Hepatocyte (in vitro differentiated cells): ENCODE data around the gene TOP2A.

Source experiments
- EZH2 ChIP-seq: fragments of 200-600 bp; sonication (generic); IDR thresholded peaks from 2 replicates; pipeline ENCODE4 v1.6.1; 2016; ENCODE audit warnings: antibody characterized with exemption, mild to moderate bottlenecking, borderline replicate concordance
- EZH2phosphoT487 ChIP-seq: fragments of 200-600 bp; sonication (generic); IDR thresholded peaks from one replicate; pipeline ENCODE4 v1.6.1; 2018; ENCODE audit warnings: antibody characterized with exemption, mild to moderate bottlenecking, low read depth, moderate library complexity; ENCODE audit not compliant: unreplicated experiment, severe bottlenecking
- TF ChIP-seq, protein P1 (sequence below): fragments of 200-600 bp; sonication (generic); IDR thresholded peaks from 2 replicates; pipeline ENCODE4 v1.5.1; 2016; ENCODE audit warnings: antibody characterized with exemption, mild to moderate bottlenecking; ENCODE audit not compliant: poor library complexity

DNA sequence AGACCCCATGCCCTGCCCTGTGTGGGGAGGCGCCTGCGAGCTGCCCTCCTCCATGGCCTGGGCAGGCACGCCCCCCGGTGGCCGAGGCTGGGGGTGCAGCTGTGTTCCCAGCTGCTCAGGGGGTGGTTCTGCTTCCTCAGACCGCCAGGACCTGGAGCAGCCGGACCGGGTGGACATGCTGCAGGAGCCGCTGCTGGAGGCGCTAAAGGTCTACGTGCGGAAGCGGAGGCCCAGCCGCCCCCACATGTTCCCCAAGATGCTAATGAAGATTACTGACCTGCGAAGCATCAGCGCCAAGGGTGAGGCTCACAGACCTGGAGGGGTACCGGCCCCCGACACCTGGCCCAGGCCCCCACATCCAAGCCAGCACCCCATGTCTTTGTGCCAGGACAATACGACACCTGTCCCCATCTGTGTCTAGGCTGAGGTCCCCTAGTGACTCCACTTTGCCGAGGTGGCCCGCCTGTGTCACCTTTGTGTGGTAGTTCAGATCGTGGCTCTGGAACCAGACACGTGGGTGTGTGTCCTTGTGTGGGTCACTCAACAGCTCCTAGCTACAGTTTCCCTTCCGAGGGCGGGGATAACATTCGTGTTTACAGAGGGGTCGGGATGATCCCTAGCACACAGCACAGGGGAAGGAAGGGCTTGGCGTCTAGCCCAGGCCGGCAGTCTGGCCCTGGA is 62.4 kb downstream of the TOP2A start:
- TF ChIP-seq, protein P1, sequence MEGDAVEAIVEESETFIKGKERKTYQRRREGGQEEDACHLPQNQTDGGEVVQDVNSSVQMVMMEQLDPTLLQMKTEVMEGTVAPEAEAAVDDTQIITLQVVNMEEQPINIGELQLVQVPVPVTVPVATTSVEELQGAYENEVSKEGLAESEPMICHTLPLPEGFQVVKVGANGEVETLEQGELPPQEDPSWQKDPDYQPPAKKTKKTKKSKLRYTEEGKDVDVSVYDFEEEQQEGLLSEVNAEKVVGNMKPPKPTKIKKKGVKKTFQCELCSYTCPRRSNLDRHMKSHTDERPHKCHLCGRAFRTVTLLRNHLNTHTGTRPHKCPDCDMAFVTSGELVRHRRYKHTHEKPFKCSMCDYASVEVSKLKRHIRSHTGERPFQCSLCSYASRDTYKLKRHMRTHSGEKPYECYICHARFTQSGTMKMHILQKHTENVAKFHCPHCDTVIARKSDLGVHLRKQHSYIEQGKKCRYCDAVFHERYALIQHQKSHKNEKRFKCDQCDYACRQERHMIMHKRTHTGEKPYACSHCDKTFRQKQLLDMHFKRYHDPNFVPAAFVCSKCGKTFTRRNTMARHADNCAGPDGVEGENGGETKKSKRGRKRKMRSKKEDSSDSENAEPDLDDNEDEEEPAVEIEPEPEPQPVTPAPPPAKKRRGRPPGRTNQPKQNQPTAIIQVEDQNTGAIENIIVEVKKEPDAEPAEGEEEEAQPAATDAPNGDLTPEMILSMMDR = peak; percentile 93
- TF ChIP-seq EZH2 = no peak
- TF ChIP-seq EZH2phosphoT487 = no peak
